HL-60/S4 (cell line): ENCODE measurements around the gene PTGS2.
"Not testable (repeated sequence)": the region's sequence is repeated elsewhere in the genome, so short reads cannot be mapped to it uniquely, and the experiment has no call there.

Source experiments
- in situ Hi-C: fragments of 300-500 bp; cut with MboI; formaldehyde crosslinking; loops from 2 replicates; pipeline ENCODE4 v1.14.3; 2022; ENCODE audit warnings: low sequenced_read_pairs

Gene PTGS2

DNA sequence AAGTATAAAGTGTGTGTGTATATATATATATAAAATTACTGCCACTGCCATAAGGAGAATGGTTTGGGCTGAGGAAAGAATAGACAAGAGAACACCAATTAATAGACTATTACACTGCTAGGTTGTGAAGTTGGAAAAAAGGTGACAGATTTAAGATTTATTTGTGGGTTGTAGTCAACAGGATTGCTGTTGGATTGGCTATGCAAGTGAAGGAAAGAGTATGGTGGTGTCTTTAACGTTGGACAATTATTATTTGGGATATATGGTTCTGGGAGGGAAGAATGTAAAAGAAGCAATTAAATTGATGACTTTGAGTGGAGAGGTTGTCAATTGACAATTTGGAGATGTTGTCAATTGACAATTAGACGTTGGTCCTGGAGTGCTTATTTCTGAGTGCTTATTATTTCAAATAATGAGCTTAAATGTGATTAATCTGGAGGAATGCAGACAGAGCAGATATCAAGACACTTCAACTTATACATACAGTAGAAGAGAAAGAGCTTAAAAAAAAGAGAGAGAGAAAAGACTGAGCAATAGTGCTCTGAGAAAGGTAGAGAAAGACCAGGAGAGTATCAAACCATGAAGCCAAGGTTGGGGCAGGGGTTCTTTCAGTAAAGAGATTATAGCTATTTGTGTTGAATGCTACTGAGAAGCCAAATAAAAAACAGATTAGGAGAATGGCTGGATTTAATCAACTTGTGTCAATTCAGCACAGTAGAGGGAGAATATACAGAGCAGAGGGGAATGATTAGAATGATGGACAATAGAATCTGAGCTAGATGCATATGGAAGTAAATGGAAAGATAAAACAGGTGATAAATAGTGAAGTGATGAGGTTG lies 9.7 kb downstream of the PTGS2 start:
- in situ Hi-C loops = no loop called here

- in situ Hi-C loops = not testable (repeated sequence)
Measured at GRCh38 chr1:186669784-186670183, 10.4 kb downstream of the PTGS2 start.

DNA sequence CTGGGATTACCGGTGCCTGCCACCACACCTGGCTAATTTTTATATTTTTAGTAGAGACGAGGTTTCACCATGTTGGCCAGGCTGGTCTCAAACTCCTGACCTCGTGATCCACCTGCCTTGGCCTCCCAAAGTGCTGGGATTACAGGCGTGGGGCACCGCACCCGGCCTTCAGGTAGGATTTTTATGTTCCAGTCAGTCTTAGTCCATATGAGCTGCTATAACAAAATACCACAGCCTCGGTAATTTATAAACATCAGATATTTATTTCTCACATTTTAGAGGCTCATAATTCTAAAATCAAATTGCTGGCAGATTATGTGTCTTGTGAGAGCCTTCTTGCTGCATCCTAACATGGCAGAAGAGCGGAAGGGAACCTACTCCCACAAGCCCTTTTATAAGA lies 16.0 kb downstream of the PTGS2 start:
- in situ Hi-C loops = not testable (repeated sequence)

DNA sequence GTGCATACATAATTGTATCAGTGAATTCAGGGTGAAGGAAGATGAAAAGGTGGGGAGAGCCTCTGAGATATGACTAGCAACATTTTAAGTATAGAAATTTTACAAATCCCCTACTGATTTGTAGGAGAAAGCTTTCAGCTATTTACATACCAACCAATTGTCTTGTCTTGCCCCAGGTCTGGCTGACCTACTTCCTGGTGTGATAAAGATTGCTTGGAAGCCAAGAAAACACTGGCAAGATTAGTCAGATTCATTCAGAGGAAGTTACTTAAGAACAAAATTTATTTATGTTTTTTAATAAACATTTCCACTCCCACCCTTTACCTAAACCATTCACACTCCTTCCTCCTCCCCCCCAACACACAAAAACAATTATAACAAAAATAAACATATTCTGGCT lies 17.5 kb downstream of the PTGS2 start:
- in situ Hi-C loops = no loop called here

DNA sequence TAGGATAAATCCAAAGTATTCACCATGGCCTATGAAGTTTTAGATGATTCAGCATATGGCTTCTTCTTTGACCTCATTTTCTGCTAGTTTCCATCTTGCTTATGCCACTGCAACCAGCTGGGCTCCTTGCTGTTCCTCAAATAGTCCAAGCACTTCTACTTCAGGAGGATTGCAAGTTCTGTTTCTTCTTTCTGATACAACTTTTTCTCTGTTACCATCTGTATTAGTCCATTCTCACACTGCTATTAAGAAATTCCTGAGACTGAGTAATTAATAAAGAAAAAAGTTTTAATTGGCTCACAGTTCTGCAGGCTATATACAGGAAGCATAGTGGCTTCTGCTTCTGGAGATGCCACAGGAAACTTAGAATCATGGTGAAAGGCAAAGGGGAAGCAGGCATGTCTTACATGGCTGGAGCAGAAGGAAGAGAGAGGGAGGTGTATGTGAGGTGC lies 20.3 kb downstream of the PTGS2 start:
- in situ Hi-C loops = no loop called here

DNA sequence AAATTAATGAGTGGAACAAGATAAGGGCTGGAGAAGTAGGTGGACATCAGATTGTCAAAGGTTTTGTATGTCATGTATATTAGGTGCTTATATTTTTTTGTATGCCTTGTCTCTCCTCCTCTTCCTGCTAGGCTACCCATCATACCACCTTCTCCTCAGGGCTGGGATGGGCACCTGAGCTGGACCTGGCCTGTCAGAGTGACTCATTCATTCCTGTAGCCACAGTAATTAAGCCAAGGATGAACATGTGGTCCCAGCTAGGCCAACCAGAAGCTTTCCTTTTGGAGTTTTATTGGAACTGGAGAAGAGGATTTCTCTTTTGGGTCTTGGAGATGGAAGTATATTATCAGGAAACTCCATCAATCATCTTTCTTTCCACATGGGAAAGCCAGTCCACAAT lies 21.2 kb downstream of the PTGS2 start:
- in situ Hi-C loops = no loop called here

- in situ Hi-C loops = no loop called here
Measured at GRCh38 chr1:186657481-186657880, 22.7 kb downstream of the PTGS2 start.

GRCh38 chr1:186655876-186656275 lies 24.3 kb downstream of the PTGS2 start:
- in situ Hi-C loops = no loop called here

- in situ Hi-C loops = no loop called here
Measured at GRCh38 chr1:186654741-186655140, 25.5 kb downstream of the PTGS2 start.

DNA sequence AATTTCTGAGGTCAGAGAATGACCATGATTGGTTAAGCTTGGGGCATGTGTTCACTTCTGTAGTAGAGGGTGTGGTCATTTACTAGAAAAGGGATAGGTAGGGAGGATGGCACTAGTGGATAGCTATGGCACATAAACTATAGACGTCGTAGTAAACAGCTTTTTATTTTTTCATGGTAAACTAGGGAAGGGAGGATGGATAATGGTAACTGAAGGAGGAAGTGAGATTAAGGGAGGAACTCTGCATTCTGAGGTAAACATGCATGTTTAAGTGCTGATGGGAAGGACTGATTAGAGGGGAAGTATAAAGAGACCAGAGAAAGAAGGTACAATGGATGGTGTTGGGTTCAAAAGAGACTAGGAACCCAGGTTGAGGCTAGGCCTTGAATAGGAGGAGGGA lies 26.9 kb downstream of the PTGS2 start:
- in situ Hi-C loops = no loop called here

DNA sequence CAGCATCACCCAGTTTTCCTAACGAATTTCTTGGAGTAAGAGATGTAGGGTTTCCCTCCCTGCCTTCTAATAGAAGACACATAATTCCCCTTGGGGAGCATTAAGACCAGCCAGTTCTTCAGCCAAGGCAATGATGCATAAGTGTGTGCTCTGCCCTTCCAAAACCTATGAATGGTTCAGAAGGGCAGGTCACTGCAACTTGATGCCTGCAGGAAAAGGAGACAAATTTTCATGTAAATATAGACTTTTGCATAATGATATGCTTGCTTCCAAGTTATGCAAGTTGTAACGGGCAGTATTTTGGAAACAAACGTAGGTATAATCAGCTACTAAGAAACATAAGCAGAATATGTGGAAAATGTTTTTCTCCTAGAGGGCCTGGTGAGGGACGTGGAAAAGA lies 31.6 kb downstream of the PTGS2 start:
- in situ Hi-C loops = no loop called here

DNA sequence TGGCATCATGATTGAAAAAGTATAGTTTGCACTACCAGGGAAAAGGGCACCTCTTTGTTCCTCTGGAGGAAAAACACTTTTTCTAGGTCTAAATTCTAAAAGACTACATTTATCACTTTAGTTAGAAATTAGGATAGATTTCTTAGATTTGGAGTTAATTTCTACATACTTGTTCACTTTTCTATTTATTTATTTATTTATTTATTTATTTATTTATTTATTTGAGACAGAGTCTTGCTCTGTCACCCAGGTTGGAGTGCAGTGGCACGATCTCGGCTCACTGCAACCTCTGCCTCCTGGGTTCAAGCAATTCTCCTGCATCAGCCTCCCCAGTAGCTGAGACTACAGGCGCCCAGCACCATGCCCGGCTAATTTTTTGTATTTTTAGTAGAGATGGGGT lies 32.2 kb downstream of the PTGS2 start:
- in situ Hi-C loops = not testable (repeated sequence)

- in situ Hi-C loops = no loop called here
Measured at GRCh38 chr1:186643614-186644013, 36.6 kb downstream of the PTGS2 start.

- in situ Hi-C loops = not testable (repeated sequence)
Measured at GRCh38 chr1:186637567-186637966, 42.7 kb downstream of the PTGS2 start.

DNA sequence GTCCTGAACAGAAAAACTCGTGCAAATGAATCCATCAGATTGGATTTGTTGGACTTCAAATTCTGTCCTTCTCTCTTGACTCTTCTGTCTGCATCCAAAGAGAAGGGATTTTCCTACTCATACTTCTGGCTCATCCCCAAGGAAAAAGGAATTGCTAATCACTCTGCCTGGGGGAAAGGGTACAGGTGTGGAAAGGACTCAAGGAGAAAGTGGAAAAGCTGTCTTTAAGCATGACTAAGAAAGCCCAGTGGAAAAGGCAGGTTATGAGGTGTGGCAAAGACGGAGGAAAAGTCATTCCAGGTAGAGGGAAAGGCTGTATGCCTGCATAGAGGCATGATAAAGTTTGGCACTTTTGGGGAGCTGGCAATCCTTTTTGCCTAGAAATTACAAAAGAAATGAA lies 43.4 kb downstream of the PTGS2 start:
- in situ Hi-C loops = no loop called here

DNA sequence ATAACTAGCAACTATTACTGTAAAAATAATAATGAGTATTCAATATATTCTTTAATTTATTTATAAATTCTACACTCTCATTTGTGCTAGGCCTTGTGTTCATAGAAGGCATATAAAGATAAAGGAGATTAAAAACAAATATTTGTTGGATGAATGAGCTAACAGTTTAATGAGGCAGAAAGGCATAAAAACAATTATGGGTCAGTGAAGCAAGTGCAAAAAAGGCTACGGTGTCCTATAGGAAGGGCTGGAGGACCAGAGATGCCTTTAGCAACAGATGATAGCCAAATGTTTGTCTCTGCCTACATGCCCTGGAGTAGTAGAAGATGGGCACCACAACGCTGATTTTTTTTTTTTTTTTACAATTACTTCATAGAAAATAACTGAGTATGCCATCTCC lies 45.7 kb downstream of the PTGS2 start:
- in situ Hi-C loops = no loop called here

GRCh38 chr1:186633116-186633515 lies 47.1 kb downstream of the PTGS2 start:
- in situ Hi-C loops = no loop called here

DNA sequence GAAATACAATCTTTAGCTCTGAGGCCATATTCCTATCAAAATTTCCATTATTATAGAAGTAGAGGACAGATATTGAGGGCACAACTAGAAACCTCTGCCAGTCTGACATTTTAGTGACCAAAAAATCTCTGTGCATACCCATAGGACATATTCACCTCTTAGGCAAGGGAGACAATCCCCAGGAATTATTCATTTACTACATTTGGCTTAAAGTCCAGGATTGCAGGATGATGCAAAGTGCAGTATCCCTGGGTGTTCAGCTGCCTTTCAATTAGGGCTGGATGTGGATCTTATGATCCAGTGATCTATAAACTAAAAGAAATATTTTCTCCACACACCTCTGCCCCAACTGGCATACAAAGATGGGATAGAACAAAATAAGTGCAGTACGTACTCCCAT lies 50.9 kb downstream of the PTGS2 start:
- in situ Hi-C loops = no loop called here

DNA sequence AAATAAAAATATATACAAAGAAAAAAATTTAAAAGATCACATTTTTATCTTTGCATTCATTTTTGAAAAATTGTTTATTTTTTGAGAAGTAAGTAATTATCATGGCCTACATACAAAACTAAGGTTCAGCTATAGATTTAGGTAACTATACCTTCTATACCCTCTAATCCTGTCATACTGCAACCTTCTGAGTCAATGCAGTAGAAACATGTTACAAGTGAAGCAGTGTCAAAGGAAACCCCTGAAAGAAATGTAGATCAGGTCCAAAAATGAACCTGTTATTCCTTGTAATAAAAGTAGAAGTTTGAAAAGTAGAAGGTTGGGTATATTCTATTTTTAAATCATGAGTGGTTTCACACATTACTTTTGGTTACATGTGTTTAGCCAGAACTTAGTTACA lies 51.3 kb downstream of the PTGS2 start:
- in situ Hi-C loops = no loop called here

GRCh38 chr1:186627019-186627418 lies 53.2 kb downstream of the PTGS2 start:
- in situ Hi-C loops = no loop called here

DNA sequence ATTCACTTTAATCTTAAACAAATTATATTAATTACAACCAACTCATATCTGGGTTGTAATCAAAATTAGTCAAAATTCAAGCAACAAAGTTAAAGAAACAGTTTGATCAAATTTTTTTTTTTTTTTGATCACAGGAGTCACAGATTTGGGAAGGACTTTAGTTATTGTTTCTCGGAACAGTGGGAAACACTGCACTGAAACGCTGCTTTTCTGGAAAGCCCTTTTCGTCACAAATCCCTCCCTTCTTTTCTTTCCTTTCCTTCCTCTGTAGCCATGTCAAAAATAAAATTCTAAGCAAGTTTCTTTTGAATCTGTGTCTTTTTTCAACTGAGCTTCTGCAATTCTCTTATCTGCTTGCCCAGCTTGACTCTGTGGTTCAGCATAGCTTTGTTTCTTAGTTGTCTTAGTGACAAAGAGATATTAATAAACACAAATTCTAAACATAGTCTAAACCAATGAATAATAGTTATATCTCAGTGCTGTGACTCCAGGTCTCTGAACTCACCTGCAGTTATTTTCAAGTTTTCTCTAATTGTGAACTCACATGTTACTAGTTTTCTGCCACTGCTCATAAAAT lies 53.8 kb downstream of the PTGS2 start:
- in situ Hi-C loops = no loop called here

DNA sequence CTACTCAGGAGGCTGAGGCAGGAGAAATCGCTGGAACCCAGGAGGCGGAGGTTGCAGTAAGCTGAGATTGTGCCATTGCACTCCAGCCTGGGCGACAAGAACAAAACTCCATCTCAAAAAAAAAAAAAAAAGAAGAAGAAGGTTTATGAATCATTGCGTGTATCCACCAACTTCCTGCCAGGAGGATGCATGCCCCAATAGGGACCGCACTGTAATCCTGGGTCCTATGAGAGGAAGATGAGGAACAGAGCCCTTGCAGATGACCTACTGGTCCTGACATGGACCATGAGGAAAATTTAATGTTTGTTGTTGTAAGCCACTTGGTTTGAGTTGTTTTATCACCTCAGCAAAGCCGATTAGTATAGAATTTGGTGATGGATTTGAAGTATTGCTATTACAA lies 56.7 kb downstream of the PTGS2 start:
- in situ Hi-C loops = no loop called here
